ENCODE measurements around the gene STH.
"Not testable (repeated sequence)": the region's sequence is repeated elsewhere in the genome, so short reads cannot be mapped to it uniquely, and the experiment has no call there.

Gene STH

GRCh38 chr17:45953561-45953960 is 45.5 kb upstream of the STH start:
- no peak for DNase-seq (ENCODE audit: low read depth)
- H3K4me3 ChIP-seq (ENCODE audit: low read depth, low read length): no peak overlapping the region
- TF ChIP-seq CTCF (IDR thresholded peaks at IDR 0.05; ENCODE audit: low read depth, low read length, missing control alignments): no peak

- no peak for TF ChIP-seq CTCF (IDR thresholded peaks at IDR 0.05; ENCODE audit: low read depth, low read length, missing control alignments)
- no peak for DNase-seq (ENCODE audit: low read depth)
- no peak overlapping the region for H3K4me3 ChIP-seq (ENCODE audit: low read depth, low read length)
Measured at GRCh38 chr17:45954914-45955313, 44.1 kb upstream of the STH start.

GRCh38 chr17:45955326-45955725 is 43.7 kb upstream of the STH start:
- TF ChIP-seq CTCF (IDR thresholded peaks at IDR 0.05; ENCODE audit: low read depth, low read length, missing control alignments): no peak
- no peak overlapping the region for H3K4me3 ChIP-seq (ENCODE audit: low read depth, low read length)
- no peak for DNase-seq (ENCODE audit: low read depth)

GRCh38 chr17:45956090-45956489 is 43.0 kb upstream of the STH start:
- H3K4me3 ChIP-seq (ENCODE audit: low read depth, low read length): no peak overlapping the region
- no peak for DNase-seq (ENCODE audit: low read depth)
- no peak for TF ChIP-seq CTCF (IDR thresholded peaks at IDR 0.05; ENCODE audit: low read depth, low read length, missing control alignments)

GRCh38 chr17:45956746-45957145 is 42.3 kb upstream of the STH start:
- not testable (repeated sequence) for H3K4me3 ChIP-seq (ENCODE audit: low read depth, low read length); DNase-seq (ENCODE audit: low read depth)

- DNase-seq (ENCODE audit: low read depth): no peak
- no peak for TF ChIP-seq CTCF (IDR thresholded peaks at IDR 0.05; ENCODE audit: low read depth, low read length, missing control alignments)
- H3K4me3 ChIP-seq (ENCODE audit: low read depth, low read length): no peak overlapping the region
Measured at GRCh38 chr17:45958307-45958706, 40.7 kb upstream of the STH start.

GRCh38 chr17:45958994-45959665 is 39.9 kb upstream of the STH start:
- TF ChIP-seq CTCF (IDR thresholded peaks at IDR 0.05; ENCODE audit: low read depth, low read length, missing control alignments): no peak
- no peak for DNase-seq (ENCODE audit: low read depth)
- H3K4me3 ChIP-seq (ENCODE audit: low read depth, low read length): no peak overlapping the region

Data from GM12864 (cell line).